Bladder microvascular endothelial cell (primary cell): Measurements from ENCODE around the gene CCDC80. TPM values are rescaled to one million over a fixed set of nuclear protein-coding genes. Genes with fewer than 3 reads are reported as not detected.

Experiments used
- total RNA-seq: library from RNA; depleted of rRNA; stranded (reverse); fragments of >200 nt; gene quantifications from 2 replicates; pipeline ENCODE4 v1.2.3, GENCODE V29; 2014

Gene CCDC80, protein sequence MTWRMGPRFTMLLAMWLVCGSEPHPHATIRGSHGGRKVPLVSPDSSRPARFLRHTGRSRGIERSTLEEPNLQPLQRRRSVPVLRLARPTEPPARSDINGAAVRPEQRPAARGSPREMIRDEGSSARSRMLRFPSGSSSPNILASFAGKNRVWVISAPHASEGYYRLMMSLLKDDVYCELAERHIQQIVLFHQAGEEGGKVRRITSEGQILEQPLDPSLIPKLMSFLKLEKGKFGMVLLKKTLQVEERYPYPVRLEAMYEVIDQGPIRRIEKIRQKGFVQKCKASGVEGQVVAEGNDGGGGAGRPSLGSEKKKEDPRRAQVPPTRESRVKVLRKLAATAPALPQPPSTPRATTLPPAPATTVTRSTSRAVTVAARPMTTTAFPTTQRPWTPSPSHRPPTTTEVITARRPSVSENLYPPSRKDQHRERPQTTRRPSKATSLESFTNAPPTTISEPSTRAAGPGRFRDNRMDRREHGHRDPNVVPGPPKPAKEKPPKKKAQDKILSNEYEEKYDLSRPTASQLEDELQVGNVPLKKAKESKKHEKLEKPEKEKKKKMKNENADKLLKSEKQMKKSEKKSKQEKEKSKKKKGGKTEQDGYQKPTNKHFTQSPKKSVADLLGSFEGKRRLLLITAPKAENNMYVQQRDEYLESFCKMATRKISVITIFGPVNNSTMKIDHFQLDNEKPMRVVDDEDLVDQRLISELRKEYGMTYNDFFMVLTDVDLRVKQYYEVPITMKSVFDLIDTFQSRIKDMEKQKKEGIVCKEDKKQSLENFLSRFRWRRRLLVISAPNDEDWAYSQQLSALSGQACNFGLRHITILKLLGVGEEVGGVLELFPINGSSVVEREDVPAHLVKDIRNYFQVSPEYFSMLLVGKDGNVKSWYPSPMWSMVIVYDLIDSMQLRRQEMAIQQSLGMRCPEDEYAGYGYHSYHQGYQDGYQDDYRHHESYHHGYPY
- total RNA-seq, result 3.4 and 53.7 TPM in 2 replicates

DNA sequence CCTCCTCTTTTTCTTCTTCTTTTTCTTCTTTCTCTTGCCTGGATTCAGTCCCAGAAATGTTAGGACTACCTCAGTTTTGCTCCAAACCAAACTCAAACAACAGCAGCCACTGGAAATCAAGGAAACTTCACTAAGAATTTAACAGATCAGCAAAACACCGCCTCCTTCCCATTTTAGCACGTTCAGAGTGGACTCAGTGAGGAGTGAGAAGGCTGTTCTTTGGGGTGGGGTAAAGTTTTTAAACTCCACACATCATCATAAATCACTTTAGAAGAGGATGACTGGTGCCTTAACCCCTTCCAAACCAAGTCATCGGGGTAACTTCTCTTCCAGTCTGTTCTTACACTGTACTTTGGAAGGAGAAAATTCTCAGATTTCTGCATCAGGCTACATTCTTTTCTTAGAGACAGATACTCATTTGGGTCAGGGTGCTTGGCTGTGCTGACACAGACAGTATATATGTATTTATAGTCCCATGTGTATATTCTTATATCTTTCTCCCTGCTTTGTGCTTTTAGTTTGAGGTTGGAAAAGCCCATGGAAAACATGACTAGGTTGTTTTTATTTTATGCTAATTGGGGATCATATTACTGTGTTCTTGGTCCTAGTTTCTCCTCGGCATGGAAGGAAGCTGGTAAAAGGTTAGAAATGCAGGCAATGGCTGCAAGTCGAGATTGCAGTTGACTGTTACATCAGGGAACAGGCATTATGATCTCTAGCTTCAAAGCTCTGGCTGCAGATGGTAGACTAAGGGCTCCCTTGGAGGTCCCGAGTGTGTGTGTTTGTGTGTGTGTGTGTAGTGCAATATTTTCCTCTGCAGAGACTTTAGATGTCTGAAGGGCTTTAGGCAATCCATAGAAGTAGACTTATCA is at the start of gene CCDC80:
TSS of gene CCDC80 (minus strand) at position 214 of the 872 bp plus-strand sequence. CDS start 1,238 bp downstream, outside the sequence.

GRCh38 chr3:112561734-112562529 is 79.0 kb downstream of the CCDC80 start, which contains the start of the genes ATG3 and SLC35A5:
ATG3 (minus strand) TSS chr3:112561962; CDS start chr3:112561528, 434 bp downstream.
SLC35A5 (plus strand) TSS chr3:112562045; CDS start chr3:112563404, 1,359 bp downstream.

Other genes starting within 250 kb of the CCDC80 start
- gene BTLA, start 141.7 kb downstream of the CCDC80 start, total RNA-seq, result under 0.01 TPM in 1 of 2 replicates, not detected in the other
- gene ATG3, start 79.2 kb downstream of the CCDC80 start, total RNA-seq, result 63.1 and 70.5 TPM in 2 replicates
- 14.6 and 52.2 TPM in 2 replicates for gene SLC35A5, start 79.1 kb downstream of the CCDC80 start, total RNA-seq
- gene CD200R1L, start 205.7 kb upstream of the CCDC80 start, total RNA-seq, result not detected in 2 replicates